GM12878 (cell line): ENCODE results near the gene KRT14. TPM values are rescaled to one million over a fixed set of nuclear protein-coding genes. Genes with fewer than 3 reads are reported as not detected.
"Not testable (repeated sequence)": the region's sequence is repeated elsewhere in the genome, so short reads cannot be mapped to it uniquely, and the experiment has no call there.

ENCODE experiments used
- ATAC-seq: fragments of 200-7000 bp; cut with Tn5 transposase; 3 replicates; pipeline ENCODE4 v1.9.1; 2020; ENCODE audit warnings: mild to moderate bottlenecking, moderate library complexity
- BruUV-seq: library from RNA; stranded (reverse); fragments of 400-500 nt; replicated peaks from 2 replicates; lab custom pipeline; 2021; lab: Mats Ljungman, UMichigan
- CTCF ChIA-PET: fragments of 300-600 bp; sonication (Branson Sonifier 250); formaldehyde crosslinking; extraction: SDS; loops from one replicate; lab custom pipeline; 2021; ENCODE audit warnings: inconsistent platforms; lab: Yijun Ruan, JAX
- POLR2A ChIA-PET: fragments of 350-600 bp; formaldehyde crosslinking; extraction: SDS; loops from one replicate; lab custom pipeline; 2021; ENCODE audit warnings: inconsistent platforms; lab: Charles Lee
- RAD21 ChIA-PET: fragments of 300-600 bp; sonication (Branson Sonifier 250); formaldehyde crosslinking; loops from one replicate; lab custom pipeline; 2023; ENCODE audit warnings: antibody characterized with exemption; ENCODE audit not compliant: unreplicated experiment; lab: Charles Lee
- SMC1A ChIA-PET: fragments of 300-600 bp; sonication (Branson Sonifier 250); formaldehyde crosslinking; loops from one replicate; lab custom pipeline; 2023; ENCODE audit not compliant: unreplicated experiment, uncharacterized antibody; lab: Charles Lee
- DNase-seq: peaks from one replicate; pipeline ENCODE4 v3.0.0-alpha.2; 2011; ENCODE audit warnings: low read depth, low spot score
- FAIRE-seq: peaks from 3 replicates; lab custom pipeline; 2011; peaks lifted over from hg19 to GRCh38; lab: Jason Lieb, UNC
- H2AFZ ChIP-seq: 2 replicates; pipeline ENCODE4 v1.6.0; 2011; ENCODE audit warnings: low read depth, low read length, control low read depth; ENCODE audit not compliant: control insufficient read depth
- H3K27ac ChIP-seq: 2 replicates; pipeline ENCODE4 v1.5.1; 2011; ENCODE audit warnings: control low read depth; ENCODE audit not compliant: control insufficient read depth, insufficient read depth
- H3K27me3 ChIP-seq, 2 experiments: replicated peaks in 1 of 2; 2 replicates each; pipeline versions ENCODE4 v1.6.0 to v1.6.1; 2011; ENCODE audit warnings: low read length in 1 of 2; ENCODE audit not compliant: control insufficient read depth in 2 of 2, insufficient read depth in 2 of 2
- H3K36me3 ChIP-seq, 2 experiments: 2 replicates each; pipeline ENCODE4 v1.5.1; 2011; ENCODE audit warnings: low read length in 1 of 2; ENCODE audit not compliant: control insufficient read depth in 2 of 2, insufficient read depth in 2 of 2
- H3K4me1 ChIP-seq: 2 replicates; pipeline ENCODE4 v1.6.1; 2011; ENCODE audit warnings: mild to moderate bottlenecking, low read length, moderate library complexity, mixed read lengths; ENCODE audit not compliant: control insufficient read depth, insufficient read depth
- H3K4me2 ChIP-seq: 2 replicates; pipeline ENCODE4 v1.6.0; 2011; ENCODE audit warnings: control low read depth; ENCODE audit not compliant: control insufficient read depth, insufficient read depth
- H3K4me3 ChIP-seq: fragments of 200-600 bp; sonication (generic); 2 replicates; pipeline ENCODE4 v1.5.1; 2016
- H3K79me2 ChIP-seq: 2 replicates; pipeline ENCODE4 v1.6.0; 2011; ENCODE audit warnings: low read length; ENCODE audit not compliant: control insufficient read depth, insufficient read depth
- H3K9ac ChIP-seq: 2 replicates; pipeline ENCODE4 v1.8.0; 2011; ENCODE audit warnings: low read length, control low read depth, mixed read lengths; ENCODE audit not compliant: control insufficient read depth, insufficient read depth
- H3K9me3 ChIP-seq: replicated peaks from 3 replicates; pipeline ENCODE4 v1.5.1; 2011; ENCODE audit warnings: mild to moderate bottlenecking, low read length; ENCODE audit not compliant: control insufficient read depth, insufficient read depth
- H4K20me1 ChIP-seq: 2 replicates; pipeline ENCODE4 v1.6.0; 2011; ENCODE audit not compliant: control insufficient read depth, insufficient read depth
- BHLHE40 ChIP-seq, 2 experiments: fragments of 450-650 bp in 1 of 2; IDR thresholded peaks; 2 replicates each; pipeline ENCODE4 v1.6.1; 2011 to 2017; ENCODE audit warnings: low read depth in 2 of 2, borderline replicate concordance in 1 of 2, improper control_type of control experiment in 1 of 2, low read length in 1 of 2, mild to moderate bottlenecking in 1 of 2
- BRCA1 ChIP-seq: IDR thresholded peaks from 2 replicates; pipeline ENCODE4 v1.6.1; 2011; ENCODE audit warnings: low read depth, low read length, improper control_type of control experiment
- CREM ChIP-seq: IDR thresholded peaks from 2 replicates; pipeline ENCODE4 v1.6.1; 2014; ENCODE audit warnings: antibody characterized with exemption, low read depth
- ETV6 ChIP-seq, 2 experiments: fragments of 450-650 bp in 1 of 2; IDR thresholded peaks in 1 of 2; conservative IDR thresholded peaks in 1 of 2; 2 replicates each; pipeline ENCODE4 v1.6.1; 2014; ENCODE audit warnings: antibody characterized with exemption in 1 of 2, borderline replicate concordance in 1 of 2, low read depth in 1 of 2, mild to moderate bottlenecking in 1 of 2, moderate library complexity in 1 of 2
- GABPA ChIP-seq: IDR thresholded peaks from 2 replicates; pipeline ENCODE4 v1.6.1; 2014; ENCODE audit warnings: antibody characterized with exemption, low read depth, mild to moderate bottlenecking, inconsistent platforms
- KLF5 ChIP-seq: fragments of 450-650 bp; IDR thresholded peaks from 2 replicates; pipeline ENCODE4 v1.6.1; 2014; ENCODE audit warnings: mild to moderate bottlenecking; ENCODE audit not compliant: partially characterized antibody
- SMC3 ChIP-seq: IDR thresholded peaks from 2 replicates; pipeline ENCODE4 v1.6.1; 2011; ENCODE audit warnings: low read length, improper control_type of control experiment, borderline replicate concordance
- WGBS: methylation state at CpG from one replicate; pipeline ENCODE4 v1.1.6; 2016; ENCODE audit warnings: low lambda C conversion rate; ENCODE audit not compliant: insufficient replicate concordance, insufficient coverage; ENCODE audit errors: missing lambda C conversion rate; 5-methylcytosine and 5-hydroxymethylcytosine counted together
- in situ Hi-C: fragments of 300-500 bp; cut with MboI; formaldehyde crosslinking; loops from 9 replicates; pipeline ENCODE4 v1.14.3; 2018; ENCODE audit warnings: mixed read lengths
- intact Hi-C: fragments of 100-400 bp; cut with micrococcal nuclease; formaldehyde crosslinking; loops from one replicate; pipeline ENCODE4 v1.14.2; 2022; ENCODE audit not compliant: unreplicated experiment
- polyA plus RNA-seq, 11 experiments: library from polyadenylated mRNA; depleted of rRNA in 4 of 11; unstranded in 6 of 11; stranded (reverse) in 5 of 11; fragments of >200 nt; fragmentation: Nextera tagmentation in 4 of 11; fragmentation: Illumina TruSeq in 1 of 11; extraction: Ambion mirVana in 4 of 11; extraction: Trizol in 1 of 11; gene quantifications; 1 replicate in 1 of 11; 2 replicates in 10 of 11; pipeline versions ENCODE4 v1.2.1 to v1.2.3, GENCODE V29; 2011 to 2016; ENCODE audit warnings: inconsistent platforms in 2 of 11, missing spikeins in 2 of 11, low read depth in 1 of 11
- total RNA-seq, 4 experiments: library from RNA; depleted of rRNA in 3 of 4; stranded (reverse); fragments of >200 nt in 3 of 4; fragmentation: Illumina TruSeq in 1 of 4; extraction: Trizol in 1 of 4; gene quantifications; 2 replicates each; pipeline versions ENCODE4 v1.2.1 to v1.2.3, GENCODE V29; 2013 to 2021
- TF ChIP-seq, protein P1 (sequence below): fragments of 450-650 bp; formaldehyde crosslinking; IDR thresholded peaks from 2 replicates; pipeline ENCODE4 v1.5.0; 2022; ENCODE audit warnings: mild to moderate bottlenecking, missing genetic modification characterization

Gene KRT14
- total and polyA plus RNA-seq, 10 of the 15 experiments (the other 5 are each of a cell fraction or from before 2014, with no cell fraction given) = 1.5 TPM; not detected in 9

DNA sequence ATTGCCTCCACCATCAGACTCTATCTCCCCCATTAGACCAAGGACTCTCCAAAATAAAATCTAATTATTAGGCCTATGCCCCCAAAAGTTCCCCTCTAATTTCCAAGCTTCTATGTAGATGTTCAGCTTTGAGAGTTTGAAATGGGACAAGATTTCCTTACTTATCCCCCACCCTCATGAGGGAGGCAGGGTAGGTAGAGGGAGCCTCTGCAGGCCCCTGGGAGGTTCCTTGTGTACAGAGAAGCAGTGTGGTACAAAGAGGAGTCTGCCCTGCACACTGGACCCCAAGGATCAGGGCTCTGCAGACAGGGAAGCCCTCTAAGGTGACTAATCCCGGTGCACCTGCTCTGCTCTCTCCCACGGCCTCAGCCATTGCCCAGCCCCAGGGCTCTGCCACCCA, 35.2 kb upstream of the KRT14 start:
- DNase-seq = no peak
- FAIRE-seq = no peak
- Histone ChIP-seq H3K4me1 (no peaks in the 10 kb centered on the region), H3K4me2 (no peak overlapping the region), H3K4me3 (no peak overlapping the region), H3K79me2 (no peaks in the 10 kb centered on the region), H3K27ac (no peak overlapping the region), H3K9me3 (no peaks in the 10 kb centered on the region; the same call in 2 of the 3 replicates), H4K20me1 (no peaks in the 10 kb centered on the region), H3K9ac (no peak overlapping the region), H3K27me3 (peaks cover 0 to 2% of the 10 kb centered on the region in 2 experiments; a peak in 1 of 4 replicates), H3K36me3 (no peaks in the 10 kb centered on the region), H2AFZ (no peak overlapping the region)
- in situ Hi-C loops = no loop called here
- BruUV-seq = no TSS peak
- WGBS = 0% methylated on average over 2 of the region's 2 CpGs
- ChIA-PET POLR2A (no interaction called here), CTCF (no interaction called here), RAD21 (no interaction called here), SMC1A (no interaction called here)
- TF ChIP-seq ETV6 (conservative IDR thresholded peaks at IDR 0.05 in 1 of 2, IDR thresholded peaks at IDR 0.05 in 1 of 2; ENCODE audit: borderline replicate concordance in 1 of 2, low read depth in 1 of 2) (no peak), KLF5 (no peak), BHLHE40 (IDR thresholded peaks at IDR 0.05; ENCODE audit: borderline replicate concordance in 1 of 2, low read depth in 2 of 2, low read length in 1 of 2) (no peak), BRCA1 (no peak), SMC3 (no peak), CREM (no peak), GABPA (no peak)
- TF ChIP-seq, protein P1, sequence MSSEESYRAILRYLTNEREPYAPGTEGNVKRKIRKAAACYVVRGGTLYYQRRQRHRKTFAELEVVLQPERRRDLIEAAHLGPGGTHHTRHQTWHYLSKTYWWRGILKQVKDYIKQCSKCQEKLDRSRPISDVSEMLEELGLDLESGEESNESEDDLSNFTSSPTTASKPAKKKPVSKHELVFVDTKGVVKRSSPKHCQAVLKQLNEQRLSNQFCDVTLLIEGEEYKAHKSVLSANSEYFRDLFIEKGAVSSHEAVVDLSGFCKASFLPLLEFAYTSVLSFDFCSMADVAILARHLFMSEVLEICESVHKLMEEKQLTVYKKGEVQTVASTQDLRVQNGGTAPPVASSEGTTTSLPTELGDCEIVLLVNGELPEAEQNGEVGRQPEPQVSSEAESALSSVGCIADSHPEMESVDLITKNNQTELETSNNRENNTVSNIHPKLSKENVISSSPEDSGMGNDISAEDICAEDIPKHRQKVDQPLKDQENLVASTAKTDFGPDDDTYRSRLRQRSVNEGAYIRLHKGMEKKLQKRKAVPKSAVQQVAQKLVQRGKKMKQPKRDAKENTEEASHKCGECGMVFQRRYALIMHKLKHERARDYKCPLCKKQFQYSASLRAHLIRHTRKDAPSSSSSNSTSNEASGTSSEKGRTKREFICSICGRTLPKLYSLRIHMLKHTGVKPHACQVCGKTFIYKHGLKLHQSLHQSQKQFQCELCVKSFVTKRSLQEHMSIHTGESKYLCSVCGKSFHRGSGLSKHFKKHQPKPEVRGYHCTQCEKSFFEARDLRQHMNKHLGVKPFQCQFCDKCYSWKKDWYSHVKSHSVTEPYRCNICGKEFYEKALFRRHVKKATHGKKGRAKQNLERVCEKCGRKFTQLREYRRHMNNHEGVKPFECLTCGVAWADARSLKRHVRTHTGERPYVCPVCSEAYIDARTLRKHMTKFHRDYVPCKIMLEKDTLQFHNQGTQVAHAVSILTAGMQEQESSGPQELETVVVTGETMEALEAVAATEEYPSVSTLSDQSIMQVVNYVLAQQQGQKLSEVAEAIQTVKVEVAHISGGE (CRISPR knock-in tag) = no peak
- intact Hi-C loops = no loop called here
- no peak for ATAC-seq

DNA sequence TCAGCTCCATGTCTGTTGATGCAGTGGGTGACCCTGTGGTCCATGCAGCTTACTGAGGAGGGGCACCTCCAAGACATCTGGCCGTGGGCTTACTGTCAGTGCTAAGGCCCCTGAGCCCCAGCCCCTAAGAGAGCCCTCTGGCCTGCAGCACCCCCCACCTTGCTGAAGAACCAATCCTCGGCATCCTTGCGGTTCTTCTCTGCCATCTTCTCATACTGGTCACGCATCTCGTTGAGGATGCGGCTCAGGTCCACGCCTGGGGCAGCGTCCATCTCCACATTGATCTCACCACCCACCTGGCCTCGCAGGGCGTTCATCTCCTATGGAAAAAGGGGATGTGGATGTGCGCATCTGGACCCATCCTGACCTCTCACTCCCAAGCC, 34.7 kb upstream of the KRT14 start:
- CTCF ChIA-PET, SMC1A ChIA-PET, H3K4me2 ChIP-seq, H3K9ac ChIP-seq, H3K4me1 ChIP-seq, H4K20me1 ChIP-seq, H2AFZ ChIP-seq, BruUV-seq, DNase-seq, H3K79me2 ChIP-seq, H3K9me3 ChIP-seq, in situ Hi-C loops, H3K36me3 ChIP-seq, H3K27me3 ChIP-seq, FAIRE-seq, POLR2A ChIA-PET, RAD21 ChIA-PET, H3K27ac ChIP-seq, intact Hi-C loops, ATAC-seq, H3K4me3 ChIP-seq: not testable (repeated sequence)
- 28% methylated on average over 11 of the region's 11 CpGs for WGBS
